GM19468 (cell line): Measurements from ENCODE around the gene COL25A1.

Source experiments
- ATAC-seq: cut with Tn5 transposase; IDR thresholded peaks from one replicate; pipeline ENCODE4 v1.9.1; 2021; ENCODE audit warnings: mild to moderate bottlenecking, moderate library complexity, moderate number of reproducible peaks; ENCODE audit not compliant: unreplicated experiment; ENCODE audit errors: extremely low read depth

The COL25A1 gene

DNA sequence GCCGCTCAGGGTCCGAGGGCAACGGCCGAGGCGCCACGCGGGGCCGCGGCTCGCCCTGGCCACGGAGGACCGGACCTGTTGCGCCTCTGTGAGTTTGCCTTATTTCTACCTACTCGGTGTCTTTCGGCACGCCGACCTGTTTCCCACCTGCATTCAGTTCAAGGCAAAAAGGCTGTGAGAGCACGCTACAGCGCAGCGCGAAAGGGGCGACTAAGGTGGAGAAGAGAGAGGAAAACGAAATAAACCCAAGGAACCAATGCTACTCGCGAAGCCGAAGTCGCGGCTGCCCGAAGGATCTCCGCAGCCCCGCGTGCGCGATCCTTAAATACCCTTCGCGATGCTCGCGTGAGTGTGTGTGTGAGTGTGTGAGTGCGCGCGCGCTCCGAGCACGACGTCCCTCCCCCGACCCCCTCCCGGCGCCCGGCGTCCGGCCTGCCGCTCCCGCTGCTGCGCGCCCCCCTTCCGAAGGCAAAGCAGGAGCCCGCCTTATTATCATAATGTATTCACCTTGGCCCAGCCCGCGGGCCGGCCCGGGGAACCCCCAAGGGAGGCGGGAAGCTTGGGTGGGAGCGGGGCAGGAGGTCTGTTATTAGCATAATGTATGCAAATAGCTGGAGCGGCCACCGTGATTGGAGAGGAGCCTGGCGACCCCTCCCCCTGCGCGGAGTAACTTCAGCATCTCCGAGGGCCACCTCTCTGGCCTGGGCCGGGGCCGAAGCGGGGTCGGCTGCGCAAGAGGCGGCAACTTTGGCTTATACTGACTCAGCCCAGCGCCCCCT, at the start of gene COL25A1:
Gene COL25A1, minus strand, starts transcription at position 298 of the 779 bp plus-strand sequence.
- ATAC-seq, result no peak

DNA sequence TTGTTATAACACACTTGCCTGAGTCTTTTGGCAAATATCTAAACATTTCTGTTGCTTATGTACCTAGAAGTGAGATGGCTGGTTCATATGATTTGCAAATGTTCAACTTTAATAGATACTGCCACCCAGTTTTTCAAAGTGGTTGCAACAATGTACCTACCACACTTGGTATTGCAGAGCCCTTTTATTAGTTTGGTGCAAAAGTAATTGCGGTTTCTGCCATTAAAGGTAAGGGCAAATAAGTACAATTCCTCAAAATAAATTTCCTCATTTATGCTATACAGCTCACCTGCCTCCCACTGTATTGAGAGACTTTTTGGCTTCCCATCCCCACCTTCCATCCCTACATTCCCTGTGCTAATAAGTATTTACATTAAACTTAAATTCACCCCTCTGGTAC, 47.7 kb upstream of the COL25A1 start:
- ATAC-seq, result no peak

DNA sequence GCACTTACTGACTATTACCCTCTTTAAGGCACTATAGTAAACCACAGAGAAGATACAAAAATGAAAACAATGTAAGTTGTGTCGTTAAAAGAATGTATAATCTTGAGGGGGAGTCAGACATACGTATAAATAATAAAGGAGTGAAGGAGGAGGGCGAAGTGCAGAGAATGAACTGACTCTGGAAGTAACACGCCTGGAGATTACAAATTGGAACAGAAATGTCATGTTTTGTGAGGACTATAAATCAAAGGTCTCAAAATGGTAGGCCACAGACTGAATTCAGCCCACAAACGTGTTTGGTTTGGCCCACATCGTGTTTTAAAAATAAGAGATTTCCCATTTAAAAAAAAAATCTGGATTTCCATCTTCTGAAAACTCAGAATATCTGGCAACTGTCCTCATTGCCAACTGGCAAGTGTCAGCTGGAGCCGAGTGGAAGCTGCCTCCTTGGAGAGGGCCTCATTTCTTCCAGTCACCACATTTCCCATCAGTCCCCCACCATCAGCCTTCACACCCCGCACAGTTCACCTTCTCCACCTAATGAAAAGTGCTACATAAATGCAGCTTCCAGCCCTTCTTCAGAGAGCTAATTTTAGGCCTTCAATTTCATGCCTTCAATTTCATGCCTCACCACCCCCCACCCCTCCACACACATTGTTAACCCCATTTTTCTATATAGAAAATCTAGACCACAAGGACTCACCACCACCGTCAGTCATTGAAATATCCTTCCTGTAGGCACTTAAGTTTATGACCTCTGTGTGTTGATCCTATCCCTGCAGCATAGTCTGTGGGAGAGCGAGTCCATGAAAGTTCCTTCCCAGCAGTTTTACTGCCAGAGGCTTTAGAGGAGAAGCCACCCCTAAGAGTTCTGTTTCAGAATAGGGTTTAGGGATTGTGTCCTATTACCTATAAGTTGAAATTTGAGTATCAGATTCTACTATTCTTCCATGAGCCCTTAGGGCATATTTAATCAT, 32.0 kb upstream of the COL25A1 start:
- ATAC-seq, result no peak

DNA sequence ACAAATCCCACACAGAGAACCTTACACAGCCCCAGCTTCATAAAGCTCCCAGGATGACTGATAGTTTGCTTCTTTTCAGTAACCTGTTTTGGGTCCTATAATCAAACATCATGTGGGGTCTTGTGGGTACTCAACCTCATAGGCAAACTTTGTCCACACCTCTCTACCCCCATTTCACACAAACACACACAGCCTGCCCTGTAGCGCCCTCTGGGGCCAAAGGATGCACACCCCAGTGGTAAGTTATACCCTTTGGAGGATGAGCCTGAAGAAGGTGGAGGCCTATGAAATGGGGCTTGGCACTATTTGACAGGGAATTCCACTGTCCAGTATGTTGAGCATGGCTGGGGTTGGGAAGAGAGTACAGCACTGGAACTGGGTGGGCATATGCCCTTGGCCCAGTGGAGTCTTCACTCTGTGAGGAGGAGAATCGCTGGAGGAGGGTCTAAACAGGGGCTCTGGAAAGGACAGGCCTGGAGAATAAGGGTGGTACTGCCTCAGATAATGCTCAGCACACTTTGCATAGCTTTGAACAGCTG, 30.5 kb upstream of the COL25A1 start:
- ATAC-seq, result no peak

DNA sequence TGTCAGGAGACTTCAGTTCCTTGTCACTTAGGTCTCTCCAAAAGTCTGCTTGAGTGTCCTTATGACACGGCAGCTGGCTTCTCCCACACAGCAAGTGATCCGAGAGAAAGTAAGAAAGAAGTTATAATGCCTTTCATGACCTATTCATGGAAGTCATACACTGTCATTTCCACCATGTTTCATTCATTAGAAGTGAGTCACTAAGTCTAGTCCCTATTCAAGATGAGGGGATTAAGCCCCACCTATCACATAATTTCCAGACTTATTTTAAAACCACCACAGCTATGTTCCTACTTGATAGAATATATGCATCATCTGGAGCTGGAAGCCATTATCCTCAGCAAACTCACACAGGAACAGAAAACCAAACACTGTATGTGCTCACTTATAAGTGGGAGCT, 25.2 kb upstream of the COL25A1 start:
- ATAC-seq, result no peak

DNA sequence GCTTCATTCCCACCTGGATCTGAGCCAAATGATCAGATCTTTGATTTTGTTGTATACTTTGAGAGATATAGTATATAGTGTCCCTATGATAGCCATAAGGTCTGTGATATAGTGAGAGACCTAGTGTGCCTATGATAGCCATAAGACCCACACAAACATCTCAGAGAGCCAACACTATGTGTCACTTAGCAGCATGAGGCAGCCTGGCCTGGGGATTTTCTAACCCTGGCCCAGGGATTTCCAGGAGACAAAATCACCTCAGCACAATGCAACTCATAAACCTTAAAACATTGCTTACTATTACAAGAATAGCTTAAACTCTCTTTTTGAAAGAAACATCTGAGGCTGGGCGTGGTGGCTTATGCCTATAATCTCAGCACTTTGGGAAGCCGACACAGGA, 23.2 kb upstream of the COL25A1 start:
- no peak for ATAC-seq

DNA sequence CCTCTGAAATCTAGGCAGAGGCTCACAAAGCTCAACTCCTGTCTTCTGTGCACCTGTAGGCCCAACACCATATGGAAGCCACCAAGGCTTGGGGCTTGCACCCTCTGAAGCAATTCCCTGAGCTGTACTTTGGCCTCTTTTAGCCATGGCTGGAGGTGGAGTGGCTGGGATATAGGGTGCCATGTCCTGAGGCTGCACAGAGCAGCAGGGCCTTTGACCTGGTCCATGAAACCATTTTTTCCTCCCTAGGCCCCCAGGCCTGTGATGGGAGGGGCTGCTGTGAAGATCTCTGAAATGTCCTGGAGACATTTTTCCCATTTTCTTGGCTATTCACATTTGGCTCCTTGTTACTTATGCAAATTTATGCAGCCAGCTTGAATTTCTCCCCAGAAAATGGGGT, 20.9 kb upstream of the COL25A1 start:
- ATAC-seq, result no peak

DNA sequence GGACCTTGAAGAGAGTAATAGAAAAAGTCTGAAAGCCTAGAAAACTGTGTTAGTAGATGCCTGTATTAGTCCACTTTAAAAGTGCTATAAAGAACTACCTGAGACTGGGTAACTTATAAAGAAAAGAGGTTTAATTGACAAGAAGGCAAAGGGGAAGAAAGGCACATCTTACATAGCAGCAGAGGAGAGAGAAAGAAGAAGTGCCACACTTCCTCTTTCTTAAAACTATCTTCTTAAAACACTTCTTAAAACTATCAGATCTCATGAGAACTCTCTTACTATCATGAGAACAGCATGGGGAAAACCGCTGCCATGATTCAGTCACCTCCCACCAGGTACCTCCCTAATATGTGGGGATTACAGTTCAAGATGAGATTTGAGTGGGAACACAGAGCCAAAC, 18.8 kb upstream of the COL25A1 start:
- ATAC-seq, result no peak

DNA sequence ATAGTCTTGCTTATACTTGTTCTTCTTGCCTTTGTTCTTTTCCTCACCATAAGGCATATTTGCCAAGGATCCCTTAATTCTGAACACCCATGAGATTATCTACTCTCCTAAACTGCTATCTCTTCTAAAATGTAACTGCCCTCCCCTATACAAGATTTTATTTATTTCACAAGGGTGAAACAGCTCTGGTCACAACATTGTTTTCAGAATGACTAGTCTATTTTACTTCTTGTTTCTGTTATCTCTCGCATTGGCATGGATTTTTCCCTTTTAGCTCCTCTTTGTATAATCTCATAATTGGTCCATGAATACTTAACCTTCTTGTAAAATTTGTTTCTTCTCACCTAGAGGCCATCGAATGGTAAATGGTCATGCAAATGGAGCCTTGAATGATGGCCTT, 17.2 kb upstream of the COL25A1 start:
- no peak for ATAC-seq

DNA sequence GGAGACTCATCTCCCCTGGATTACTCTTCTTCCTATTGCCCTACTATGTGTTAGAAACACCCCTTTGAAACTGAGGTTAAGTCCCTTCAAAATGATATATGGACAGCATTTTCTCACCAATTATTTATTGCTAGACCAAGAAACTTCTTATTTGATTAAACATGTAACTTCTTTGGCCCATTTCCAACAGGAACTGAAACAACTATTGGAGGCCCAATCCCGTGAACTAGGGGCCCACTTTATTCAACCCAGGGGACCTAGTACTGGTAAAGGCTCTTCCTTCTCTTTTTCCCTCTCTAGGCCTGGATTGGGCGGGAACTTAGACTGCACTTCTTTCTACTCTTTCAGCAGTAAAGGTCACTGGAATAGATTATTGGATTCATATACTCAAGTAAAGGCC, 16.7 kb upstream of the COL25A1 start:
- ATAC-seq, result no peak

DNA sequence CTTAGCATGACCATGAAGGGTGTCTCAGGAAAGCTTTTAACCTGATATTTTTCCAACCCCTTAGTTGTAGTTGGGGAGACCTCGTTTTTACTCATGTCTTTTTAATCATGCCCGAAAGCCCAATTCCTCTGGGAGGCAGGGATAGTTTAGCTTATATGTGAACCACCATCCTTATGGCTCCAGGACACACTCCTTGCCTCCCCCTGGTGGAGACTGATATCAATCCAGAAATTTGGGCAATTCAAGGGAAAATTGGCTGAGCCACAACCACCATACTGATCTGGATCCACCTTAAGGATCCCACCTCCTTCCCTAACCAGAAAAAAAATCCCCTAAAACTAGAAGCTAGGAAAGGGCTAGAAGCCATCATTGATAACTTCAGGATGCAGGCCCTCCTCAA, 13.4 kb upstream of the COL25A1 start:
- no peak for ATAC-seq

DNA sequence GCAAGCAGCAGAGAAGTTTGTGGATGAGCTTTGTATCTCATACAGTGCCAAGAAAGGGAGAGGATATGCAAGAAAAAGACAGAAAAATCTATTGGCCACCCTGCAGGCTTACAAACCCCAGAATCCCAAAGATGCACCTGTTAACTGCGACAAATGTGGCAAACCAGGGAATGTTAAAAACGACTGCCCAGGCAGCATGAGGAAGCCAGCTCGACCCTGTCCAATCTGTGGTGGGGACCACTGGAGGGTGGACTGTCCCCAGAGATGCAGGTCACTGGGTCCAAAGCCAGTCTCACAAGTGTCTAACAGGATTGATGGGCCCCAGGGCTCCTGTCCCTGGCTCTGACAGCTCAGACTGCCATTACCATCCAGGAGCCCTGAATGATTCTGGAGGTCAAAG, 12.9 kb upstream of the COL25A1 start:
- no peak for ATAC-seq

DNA sequence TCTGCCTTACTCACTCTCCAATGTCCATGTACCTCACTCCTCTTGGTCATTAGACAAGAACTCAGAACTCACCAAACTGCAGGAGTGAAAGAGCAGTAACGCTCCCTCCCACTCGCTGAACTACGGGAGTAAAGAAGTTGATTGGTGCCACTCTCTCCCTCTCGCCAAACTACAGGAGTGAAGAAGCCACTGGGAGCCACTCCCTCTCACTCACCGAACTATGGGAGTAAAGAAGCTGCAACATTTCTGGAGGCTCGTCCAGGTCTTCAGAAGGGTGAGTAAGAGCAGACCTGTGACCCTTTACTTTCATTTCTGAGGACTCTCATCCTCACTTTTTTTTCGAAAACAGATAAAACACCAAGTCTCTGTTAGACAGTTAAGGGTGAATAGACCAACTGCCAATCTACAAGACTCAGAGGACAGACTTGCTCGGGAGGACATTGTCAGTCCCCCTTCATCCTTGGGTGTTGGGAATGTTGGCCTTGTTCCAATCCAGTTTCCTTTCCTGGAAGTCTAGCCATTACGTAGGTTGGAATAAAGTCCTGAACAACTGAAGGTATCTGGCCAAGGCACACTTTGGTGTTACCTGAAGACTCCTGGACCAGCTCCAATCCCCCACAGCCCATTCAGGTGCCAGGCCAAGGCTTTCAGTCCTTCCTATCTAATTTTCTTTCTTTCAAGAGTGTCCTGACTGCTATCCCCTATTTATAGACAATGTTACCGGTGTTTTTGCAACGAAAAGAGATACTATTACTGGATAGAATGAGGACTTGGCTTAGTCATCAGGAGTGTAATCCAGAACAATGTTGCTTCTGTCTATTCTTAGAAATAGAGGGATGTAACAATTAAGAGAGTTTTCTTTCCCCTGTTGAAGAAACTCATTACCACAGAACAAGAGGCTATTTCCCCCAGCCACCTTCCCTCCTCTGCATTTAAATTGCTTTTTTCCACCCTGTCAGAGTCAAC, 11.0 kb upstream of the COL25A1 start:
- no peak for ATAC-seq

DNA sequence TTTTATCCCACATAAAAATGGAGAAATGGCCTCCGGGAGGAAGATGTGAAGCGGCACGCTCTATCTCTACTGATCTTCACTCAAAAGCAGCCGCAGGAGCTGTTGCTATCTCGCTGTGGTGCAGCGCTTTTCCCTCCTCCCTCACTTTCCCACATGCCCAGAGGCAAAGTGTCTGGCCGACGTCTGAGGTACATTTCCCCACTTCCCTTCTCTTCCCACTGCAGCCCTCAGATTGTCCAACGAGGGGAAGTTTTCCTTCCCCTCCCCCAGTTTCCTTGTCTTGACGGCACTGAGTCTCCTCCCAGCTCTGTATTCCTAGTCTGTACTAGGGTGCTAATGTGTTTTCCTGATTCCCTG, 660 bp upstream of the COL25A1 start:
- ATAC-seq, result no peak

DNA sequence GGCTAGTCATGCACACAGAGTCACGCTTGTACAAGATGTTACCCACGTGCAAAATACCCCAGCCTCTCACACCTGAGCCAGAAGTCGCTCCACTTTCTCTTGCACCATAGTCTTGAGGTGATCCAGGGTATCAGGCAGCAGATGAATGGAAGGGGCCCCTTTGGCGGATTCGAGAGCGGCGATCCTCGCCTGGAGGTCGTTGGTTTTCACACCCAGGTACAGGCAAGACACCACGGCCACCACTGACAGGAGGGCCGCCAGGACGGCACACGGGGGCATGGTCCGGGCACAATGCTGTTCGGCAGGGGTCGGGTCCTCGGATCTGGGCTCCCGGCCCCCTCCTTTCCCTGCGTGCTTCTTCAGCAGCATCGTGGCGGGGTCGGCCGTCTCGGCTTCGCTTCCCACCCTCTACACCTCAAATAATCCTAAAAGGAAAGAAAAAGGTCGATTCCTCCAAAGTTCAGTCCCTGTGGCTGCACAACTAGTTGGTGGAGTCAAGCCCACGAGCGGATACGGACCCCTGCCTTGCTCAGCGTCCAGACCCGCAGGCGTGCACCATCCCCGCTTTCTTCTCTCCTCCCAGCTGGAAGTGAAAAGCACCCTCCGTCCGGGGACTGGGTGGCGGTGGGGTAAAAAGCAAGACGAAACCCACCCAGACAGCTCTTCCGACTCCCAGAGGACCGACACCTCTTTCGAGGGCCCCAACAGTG, 652 bp downstream of the COL25A1 start:
- no peak for ATAC-seq

DNA sequence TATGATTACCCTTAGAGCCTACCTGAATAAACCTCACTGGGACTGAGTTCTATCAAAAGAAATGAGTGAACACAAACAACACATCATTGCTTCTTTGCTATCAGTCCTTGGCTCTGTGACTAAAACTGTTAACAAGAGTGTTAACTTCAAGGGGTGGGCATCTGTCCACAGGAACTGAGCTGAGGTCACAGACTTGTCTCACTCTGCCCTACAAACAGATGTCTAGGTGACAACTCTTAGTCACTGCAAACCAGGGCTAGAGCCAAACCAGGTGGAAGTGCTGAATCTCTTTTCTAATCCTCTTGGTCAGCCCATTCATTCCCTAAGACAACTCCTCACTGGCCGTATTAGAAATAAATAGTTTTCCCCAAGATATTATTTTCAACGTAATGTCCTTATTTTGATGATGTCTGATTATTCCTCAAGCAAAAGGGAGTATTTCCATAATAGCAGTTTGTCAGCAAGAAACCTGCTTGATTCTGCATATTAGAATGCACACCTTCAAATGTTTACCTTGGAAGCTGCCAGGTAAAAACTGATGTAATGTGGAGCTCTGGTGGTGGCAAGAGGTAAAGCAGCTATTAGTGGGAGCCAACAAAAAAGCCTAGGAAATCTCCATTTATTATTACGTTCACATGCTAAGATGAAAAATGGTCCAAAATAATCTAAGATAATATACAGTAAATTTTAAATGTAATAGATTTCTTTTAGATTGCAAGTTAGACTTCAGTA, 4.0 kb downstream of the COL25A1 start:
- ATAC-seq, result no peak

DNA sequence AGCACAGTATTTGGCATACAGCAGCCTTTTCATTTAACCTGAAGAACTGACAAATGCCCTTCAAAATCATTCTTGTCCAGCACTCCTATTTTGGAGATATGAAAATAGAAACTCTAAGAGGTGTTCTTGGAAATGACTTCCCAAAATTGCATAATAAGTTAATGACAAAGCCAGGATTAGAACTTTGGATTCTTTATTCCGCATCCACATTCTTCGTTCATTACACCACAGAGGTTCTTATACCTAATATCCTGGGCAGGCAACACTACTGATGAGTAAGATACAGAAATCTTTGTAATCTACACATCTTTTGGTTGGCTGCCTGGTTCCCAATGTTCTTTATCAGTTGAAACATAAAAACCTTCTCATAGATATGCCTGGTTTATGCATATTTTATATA, 5.9 kb downstream of the COL25A1 start:
- ATAC-seq, result no peak

DNA sequence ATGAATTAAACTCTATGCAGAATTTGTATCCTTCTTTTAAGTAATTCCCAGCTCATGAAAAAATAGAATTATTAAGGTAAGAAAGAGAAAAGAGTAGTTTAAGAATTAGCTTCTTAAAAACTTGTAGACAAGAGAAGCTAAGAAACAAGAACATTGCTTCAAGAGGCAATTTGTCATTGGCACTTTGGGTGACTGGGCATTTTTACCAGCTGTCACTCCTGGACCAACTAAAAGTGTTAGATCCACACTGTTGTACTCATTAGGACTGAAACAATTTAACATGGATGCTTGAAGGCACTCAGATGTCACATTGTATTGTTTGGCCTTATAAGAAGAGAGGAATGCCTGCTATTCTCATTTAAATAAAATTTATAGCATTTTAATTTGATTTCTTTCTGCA, 7.4 kb downstream of the COL25A1 start:
- ATAC-seq, result no peak
